NB4 (cell line): ENCODE results near the gene TAS2R4.

Experiments used
- CTCF ChIP-seq: IDR thresholded peaks from one replicate; pipeline ENCODE4 v1.5.1; 2012; ENCODE audit warnings: low read depth, low read length
- MAX ChIP-seq: IDR thresholded peaks from 2 replicates; pipeline ENCODE4 v1.6.1; 2011; ENCODE audit warnings: low read depth, low read length

GRCh38 chr7:141744131-141744530 is 32.3 kb upstream of the TAS2R4 start:
- TF ChIP-seq MAX (no peak), CTCF (no peak)
